IMR-90 (cell line): ENCODE data around the gene NFKBIE. TPM values are rescaled to one million over a fixed set of nuclear protein-coding genes. Genes with fewer than 3 reads are reported as not detected.

Experiments used
- FOS ChIP-seq: fragments of 150-350 bp; IDR thresholded peaks from 2 replicates; pipeline ENCODE4 v1.6.1; 2016; ENCODE audit warnings: low read depth, low read length
- MAFK ChIP-seq: IDR thresholded peaks from 2 replicates; pipeline ENCODE4 v1.6.1; 2012; ENCODE audit warnings: low read depth, low read length, improper control_type of control experiment
- RAD21 ChIP-seq: IDR thresholded peaks from 2 replicates; pipeline ENCODE4 v1.6.1; 2012; ENCODE audit warnings: low read length, improper control_type of control experiment
- USF2 ChIP-seq: fragments of 150-350 bp; IDR thresholded peaks from 2 replicates; pipeline ENCODE4 v1.6.1; 2017; ENCODE audit warnings: mild to moderate bottlenecking, antibody characterized with exemption, low read length, low read depth
- polyA plus RNA-seq, 3 experiments: library from polyadenylated mRNA; depleted of rRNA; stranded (reverse); fragments of >200 nt; gene quantifications; 2 replicates each; pipeline ENCODE4 v1.2.3, GENCODE V29; 2012; ENCODE audit warnings: low replicate concordance in 1 of 3
- total RNA-seq: library from RNA; depleted of rRNA; stranded (reverse); fragments of >200 nt; gene quantifications from 2 replicates; pipeline ENCODE4 v1.2.3, GENCODE V29; 2012

The NFKBIE gene
- total and polyA plus RNA-seq, 2 of the 4 experiments (the other 2 are of a cell fraction) = 7.9 to 13.0 TPM

GRCh38 chr6:44220913-44221290, 44.4 kb downstream of the NFKBIE start (continued):
- TF ChIP-seq USF2 (no peak), FOS (no peak), RAD21 (no peak), MAFK (no peak)
